Activated naive CD4-positive, alpha-beta T cell (primary cell): ENCODE data around the gene PARP2.
"Not testable (repeated sequence)": the region's sequence is repeated elsewhere in the genome, so short reads cannot be mapped to it uniquely, and the experiment has no call there.

Experiments
- DNase-seq, 4 experiments: peaks; one replicate each; lab custom pipeline; 2025; lab: John Stamatoyannopoulos, UW

PARP2 gene

GRCh38 chr14:20343092-20343861, at the start of gene PARP2:
TSS of gene PARP2 (plus strand) at chr14:20343635. CDS start at chr14:20343642, 7 bp downstream.
- peak; percentile 73 to 84 (median 78) for DNase-seq

GRCh38 chr14:20294636-20295035, 48.8 kb upstream of the PARP2 start:
- no peak for DNase-seq

GRCh38 chr14:20295067-20295466, 48.4 kb upstream of the PARP2 start:
- no peak for DNase-seq

GRCh38 chr14:20302042-20302755, 41.2 kb upstream of the PARP2 start:
- no peak for DNase-seq

- peak; percentile 80 to 88 (median 84) for DNase-seq
Measured at GRCh38 chr14:20305265-20306078, 38.0 kb upstream of the PARP2 start, which contains the start of gene TTC5. TSS of gene TTC5 (minus strand) at chr14:20305951. CDS start at chr14:20305937, 14 bp downstream.

- no peak for DNase-seq
Measured at GRCh38 chr14:20306079-20306423, 37.4 kb upstream of the PARP2 start.

- no peak for DNase-seq
Measured at GRCh38 chr14:20314026-20314425, 29.4 kb upstream of the PARP2 start.

- no peak for DNase-seq
Measured at GRCh38 chr14:20317720-20318119, 25.7 kb upstream of the PARP2 start.

- no peak for DNase-seq
Measured at GRCh38 chr14:20327005-20327869, 16.2 kb upstream of the PARP2 start.

- DNase-seq, result no peak
Measured at GRCh38 chr14:20328705-20329104, 14.7 kb upstream of the PARP2 start.

- no peak for DNase-seq
Measured at GRCh38 chr14:20329355-20329754, 14.1 kb upstream of the PARP2 start.

GRCh38 chr14:20331053-20331613, 12.3 kb upstream of the PARP2 start:
- no peak for DNase-seq

- no peak for DNase-seq
Measured at GRCh38 chr14:20332431-20332787, 11.0 kb upstream of the PARP2 start.

GRCh38 chr14:20332788-20333493, 10.5 kb upstream of the PARP2 start, which contains the start of gene CCNB1IP1:
TSS of gene CCNB1IP1 (minus strand) at chr14:20333279. CDS start at chr14:20316523, 16,756 bp downstream.
- no peak for DNase-seq

GRCh38 chr14:20333494-20333841, 10.0 kb upstream of the PARP2 start:
- DNase-seq, result no peak

- DNase-seq, result no peak
Measured at GRCh38 chr14:20334017-20334416, 9.4 kb upstream of the PARP2 start.

GRCh38 chr14:20341032-20341431, 2.4 kb upstream of the PARP2 start:
- DNase-seq, result not testable (repeated sequence)

GRCh38 chr14:20341646-20342045, 1.8 kb upstream of the PARP2 start:
- DNase-seq, result no peak

GRCh38 chr14:20343862-20344220, 406 bp downstream of the PARP2 start:
- DNase-seq, result no peak

GRCh38 chr14:20345366-20345765, 1.9 kb downstream of the PARP2 start:
- no peak for DNase-seq

- no peak for DNase-seq
Measured at GRCh38 chr14:20346713-20347112, 3.3 kb downstream of the PARP2 start.
